SK-N-SH (cell line): ENCODE measurements around the gene ARFIP1. TPM values are rescaled to one million over a fixed set of nuclear protein-coding genes. Genes with fewer than 3 reads are reported as not detected.
"Not testable (repeated sequence)": the region's sequence is repeated elsewhere in the genome, so short reads cannot be mapped to it uniquely, and the experiment has no call there.

Experiments used
- CTCF ChIA-PET: fragments of 300-600, 350-600 bp; formaldehyde crosslinking; extraction: SDS; loops from one replicate; lab custom pipeline; 2021; lab: Yijun Ruan, JAX
- POLR2A ChIA-PET: fragments of 350-600 bp; sonication (Branson Sonifier 250); formaldehyde crosslinking; extraction: SDS; loops from one replicate; lab custom pipeline; 2020; ENCODE audit warnings: antibody characterized with exemption, inconsistent platforms; lab: Yijun Ruan, JAX
- DNase-seq: peaks from one replicate; pipeline ENCODE4 v3.0.0; 2012
- H2AFZ ChIP-seq: fragments of 200-600 bp; sonication (generic); 2 replicates; pipeline ENCODE4 v1.8.1; 2016; ENCODE audit warnings: antibody characterized with exemption, mild to moderate bottlenecking, low read depth
- H3F3A ChIP-seq: fragments of 200-600 bp; sonication (generic); replicated peaks from 2 replicates; pipeline ENCODE3; 2016; ENCODE audit warnings: antibody characterized with exemption, mild to moderate bottlenecking; ENCODE audit not compliant: insufficient read depth
- H3K27ac ChIP-seq, 2 experiments: fragments of 200-500 bp in 1 of 2; fragments of 200-600 bp in 1 of 2; sonication (Bioruptor generic) in 1 of 2; sonication (generic), shearing (Covaris generic) in 1 of 2; 2 replicates each; pipeline versions ENCODE4 v1.5.1 to v1.6.1; 2014 to 2016; ENCODE audit warnings: low read depth in 2 of 2, inconsistent platforms in 1 of 2, low read length in 1 of 2, mild to moderate bottlenecking in 1 of 2, mixed read lengths in 1 of 2
- H3K27me3 ChIP-seq: fragments of 200-600 bp; sonication (generic), shearing (Covaris generic); 2 replicates; pipeline ENCODE4 v1.6.1; 2016; ENCODE audit warnings: mixed run types; ENCODE audit not compliant: insufficient read depth
- H3K36me3 ChIP-seq, 2 experiments: fragments of 200-500 bp in 1 of 2; fragments of 200-600 bp in 1 of 2; sonication (Bioruptor generic) in 1 of 2; sonication (generic) in 1 of 2; replicated peaks in 1 of 2; 2 replicates each; pipeline versions ENCODE3 to v1.5.1; 2014 to 2016; ENCODE audit warnings: low read length in 1 of 2, mild to moderate bottlenecking in 1 of 2; ENCODE audit not compliant: insufficient read depth in 2 of 2, control insufficient read depth in 1 of 2
- H3K4me1 ChIP-seq, 2 experiments: fragments of 200-500 bp in 1 of 2; fragments of 200-600 bp in 1 of 2; sonication (Bioruptor generic) in 1 of 2; sonication (generic), shearing (Covaris generic) in 1 of 2; 2 replicates each; pipeline versions ENCODE4 v1.5.1 to v1.6.1; 2014 to 2016; ENCODE audit warnings: low read depth in 1 of 2, low read length in 1 of 2, mixed run types in 1 of 2; ENCODE audit not compliant: insufficient read depth in 2 of 2, control insufficient read depth in 1 of 2
- H3K4me2 ChIP-seq: fragments of 200-600 bp; sonication (generic), shearing (Covaris generic); 2 replicates; pipeline ENCODE4 v1.6.1; 2017; ENCODE audit warnings: mixed run types
- H3K4me3 ChIP-seq, 2 experiments: fragments of 200-500 bp in 1 of 2; fragments of 200-600 bp in 1 of 2; sonication (Bioruptor generic) in 1 of 2; sonication (generic), shearing (Covaris generic) in 1 of 2; 2 replicates each; pipeline versions ENCODE4 v1.5.1 to v1.8.1; 2014 to 2016; ENCODE audit warnings: low read depth in 2 of 2, inconsistent platforms in 1 of 2, low read length in 1 of 2, mild to moderate bottlenecking in 1 of 2, mixed read lengths in 1 of 2, moderate library complexity in 1 of 2
- H3K79me2 ChIP-seq: fragments of 200-600 bp; sonication (generic); 2 replicates; pipeline ENCODE4 v1.8.1; 2017; ENCODE audit warnings: mild to moderate bottlenecking; ENCODE audit not compliant: insufficient read depth
- H3K9ac ChIP-seq: fragments of 200-600 bp; sonication (generic); 2 replicates; pipeline ENCODE4 v1.6.1; 2017; ENCODE audit warnings: mixed run types
- H3K9me2 ChIP-seq: fragments of 200-600 bp; sonication (generic); 2 replicates; pipeline ENCODE4 v1.6.1; 2017; ENCODE audit warnings: mixed run types
- H3K9me3 ChIP-seq: fragments of 200-600 bp; sonication (generic); 2 replicates; pipeline ENCODE4 v1.6.1; 2017; ENCODE audit warnings: mixed run types, mild to moderate bottlenecking, moderate library complexity
- H4K20me1 ChIP-seq: fragments of 200-600 bp; sonication (generic); 2 replicates; pipeline ENCODE4 v1.6.1; 2017; ENCODE audit warnings: mild to moderate bottlenecking, mixed run types; ENCODE audit not compliant: insufficient read depth
- EZH2phosphoT487 ChIP-seq: fragments of 200-600 bp; sonication (generic); IDR thresholded peaks from 2 replicates; pipeline ENCODE4 v1.6.1; 2017; ENCODE audit warnings: low read depth, mixed run types, mild to moderate bottlenecking, antibody characterized with exemption, moderate library complexity, borderline replicate concordance
- FOSL2 ChIP-seq: IDR thresholded peaks from 2 replicates; pipeline ENCODE4 v1.4.0; 2012; ENCODE audit warnings: low read depth, mild to moderate bottlenecking, moderate library complexity, borderline replicate concordance
- FOXJ3 ChIP-seq: sonication (generic); formaldehyde crosslinking; IDR thresholded peaks from 2 replicates; pipeline ENCODE4 v1.5.1; 2020; ENCODE audit warnings: mild to moderate bottlenecking, missing genetic modification reagents
- GATA2 ChIP-seq: sonication (generic); formaldehyde crosslinking; IDR thresholded peaks from 2 replicates; pipeline ENCODE4 v1.5.0; 2020; ENCODE audit warnings: mild to moderate bottlenecking, missing genetic modification reagents
- NRF1 ChIP-seq: IDR thresholded peaks from 2 replicates; pipeline ENCODE4 v1.6.1; 2012; ENCODE audit warnings: low read depth, mild to moderate bottlenecking, low read length
- PBX3 ChIP-seq: IDR thresholded peaks from 2 replicates; pipeline ENCODE4; 2012
- POLR2AphosphoS5 ChIP-seq: IDR thresholded peaks from 2 replicates; pipeline ENCODE4 v1.6.1; 2012; ENCODE audit warnings: low read depth, low read length
- RAD21 ChIP-seq: IDR thresholded peaks from 2 replicates; pipeline ENCODE4 v1.6.1; 2012; ENCODE audit warnings: mild to moderate bottlenecking, low read length
- SMC3 ChIP-seq: IDR thresholded peaks from 2 replicates; pipeline ENCODE4 v1.6.1; 2012; ENCODE audit warnings: low read depth, low read length, improper control_type of control experiment
- TAF1 ChIP-seq: IDR thresholded peaks from 2 replicates; pipeline ENCODE4 v1.6.1; 2012; ENCODE audit warnings: low read depth, mild to moderate bottlenecking, low read length, moderate library complexity, borderline replicate concordance
- TCF12 ChIP-seq: IDR thresholded peaks from 2 replicates; pipeline ENCODE4 v1.4.0; 2012
- USF2 ChIP-seq: fragments of 150-350 bp; IDR thresholded peaks from 2 replicates; pipeline ENCODE4 v1.6.1; 2017; ENCODE audit warnings: antibody characterized with exemption, low read length, low read depth, borderline replicate concordance
- YY1 ChIP-seq: IDR thresholded peaks from 2 replicates; pipeline ENCODE4 v1.4.0; 2012; ENCODE audit warnings: low read depth, mild to moderate bottlenecking
- WGBS: methylation state at CpG from one replicate; pipeline ENCODE4 v1.1.6; 2017; ENCODE audit warnings: low lambda C conversion rate; 5-methylcytosine and 5-hydroxymethylcytosine counted together
- polyA plus RNA-seq, 3 experiments: library from polyadenylated mRNA; depleted of rRNA; stranded (reverse); fragments of >200 nt; gene quantifications; 2 replicates each; pipeline ENCODE4 v1.2.3, GENCODE V29; 2012

The ARFIP1 gene
- polyA plus RNA-seq, 1 of the 3 experiments (the other 2 are of a cell fraction), result 15.7 TPM

- Histone ChIP-seq H3K79me2 (no peaks in the 10 kb centered on the region), H3K9ac (no peak overlapping the region), H3K4me3 (no peak overlapping the region), H2AFZ (no peak overlapping the region), H3K36me3 (peaks cover 4 to 17% of the 10 kb centered on the region in 2 experiments), H3K27me3 (no peaks in the 10 kb centered on the region), H3F3A (no peaks in the 10 kb centered on the region), H3K4me1 (no peaks in the 10 kb centered on the region; a peak in 2 of 4 replicates), H3K9me2 (no peaks in the 10 kb centered on the region), H3K9me3 (no peaks in the 10 kb centered on the region), H4K20me1 (no peaks in the 10 kb centered on the region), H3K27ac (no peak overlapping the region), H3K4me2 (no peak overlapping the region)
- 94% methylated on average over 2 of the region's 2 CpGs for WGBS
- TF ChIP-seq NRF1 (no peak), POLR2AphosphoS5 (no peak), PBX3 (no peak), RAD21 (no peak), TAF1 (no peak)
- CTCF ChIA-PET, result interaction anchor here (1.5 kb wide), 1 partner anchor 21 kb away, joined by 3 read pairs; no protein-coding TSS in a partner anchor
- POLR2A ChIA-PET, result no interaction called here
- DNase-seq, result no peak
Observed at GRCh38 chr4:152864361-152864760, 84.6 kb downstream of the ARFIP1 start.

GRCh38 chr4:152866432-152866993 lies 86.8 kb downstream of the ARFIP1 start:
- H2AFZ ChIP-seq, DNase-seq, H3K9me2 ChIP-seq, H3K4me1 ChIP-seq, H3K4me2 ChIP-seq, H4K20me1 ChIP-seq, H3K27me3 ChIP-seq, POLR2A ChIA-PET, H3K9me3 ChIP-seq, H3K79me2 ChIP-seq, H3K9ac ChIP-seq, H3K27ac ChIP-seq, CTCF ChIA-PET, H3K4me3 ChIP-seq, H3F3A ChIP-seq: not testable (repeated sequence)
- H3K36me3 ChIP-seq, result peaks cover 13 to 15% of the 10 kb centered on the region in 2 experiments
- 91% methylated on average over 12 of the region's 44 CpGs for WGBS

- peaks cover 0 to 2% of the 10 kb centered on the region in 2 experiments; a peak in 2 of 4 replicates for H3K4me1 ChIP-seq
- ChIA-PET CTCF (interaction anchor here (1.3 to 1.7 kb wide), 3 partner anchors 18 to 215 kb away, joined by 3 to 7 read pairs (median 5); no protein-coding TSS in a partner anchor), POLR2A (interaction anchor here (0.6 kb wide), 1 partner anchor 14 kb away, joined by 4 read pairs; no protein-coding TSS in a partner anchor)
- no peak overlapping the region for H3K4me2 ChIP-seq
- H3K9me2 ChIP-seq, result no peaks in the 10 kb centered on the region
- TF ChIP-seq NRF1, result no peak
- TF ChIP-seq EZH2phosphoT487, result no peak
- no peak for TF ChIP-seq USF2
- no peak for TF ChIP-seq GATA2 (CRISPR knock-in tag)
- TF ChIP-seq FOSL2, result no peak
- no peak for TF ChIP-seq FOXJ3
- TF ChIP-seq SMC3, result no peak
- no peak for TF ChIP-seq YY1
- no peak for TF ChIP-seq TCF12
- no peaks in the 10 kb centered on the region for H3K9me3 ChIP-seq
- H4K20me1 ChIP-seq, result no peaks in the 10 kb centered on the region
- H3K4me3 ChIP-seq, result no peak overlapping the region
- peaks cover 10 to 32% of the 10 kb centered on the region in 2 experiments for H3K36me3 ChIP-seq
- no peak for DNase-seq
- no peak overlapping the region for H2AFZ ChIP-seq
- H3K27me3 ChIP-seq, result no peaks in the 10 kb centered on the region
- no peaks in the 10 kb centered on the region for H3K79me2 ChIP-seq
- H3K9ac ChIP-seq, result no peak overlapping the region
- 50% methylated on average over 2 of the region's 2 CpGs for WGBS
- H3F3A ChIP-seq, result no peaks in the 10 kb centered on the region
- no peak overlapping the region for H3K27ac ChIP-seq
Observed at GRCh38 chr4:152870606-152871005, 90.9 kb downstream of the ARFIP1 start.
